Epithelial cell of prostate (primary cell): Measurements from ENCODE around the gene GJC2.

Experiments
- DNase-seq: peaks from one replicate; pipeline ENCODE4 v3.0.0-alpha.2; 2011; ENCODE audit warnings: low read depth, low spot score
- H3K27ac ChIP-seq: fragments of 450-650 bp; 2 replicates; pipeline ENCODE4 v1.5.1; 2017; ENCODE audit warnings: mild to moderate bottlenecking

The GJC2 gene

GRCh38 chr1:228143480-228144192 is 6.1 kb upstream of the GJC2 start:
- no peak for DNase-seq
- no peak overlapping the region for H3K27ac ChIP-seq

- no peak for DNase-seq
- no peak overlapping the region for H3K27ac ChIP-seq
These were observed 5.3 kb upstream of the GJC2 start for GRCh38 chr1:228144193-228144992.

- no peak overlapping the region for H3K27ac ChIP-seq
- no peak for DNase-seq
These were observed 4.8 kb upstream of the GJC2 start for GRCh38 chr1:228144993-228145343.

- no peak overlapping the region for H3K27ac ChIP-seq
- DNase-seq = no peak
These were observed 4.0 kb upstream of the GJC2 start for GRCh38 chr1:228145463-228146416.

- H3K27ac ChIP-seq = no peak overlapping the region
- no peak for DNase-seq
These were observed 3.1 kb upstream of the GJC2 start for GRCh38 chr1:228146417-228147150.

GRCh38 chr1:228147151-228147693 is 2.5 kb upstream of the GJC2 start:
- H3K27ac ChIP-seq = no peak overlapping the region
- DNase-seq = no peak

- no peak for DNase-seq
- peak overlapping the region; percentile 61 for H3K27ac ChIP-seq
These were observed 2.0 kb upstream of the GJC2 start for GRCh38 chr1:228147768-228148167.

- DNase-seq = no peak
- peak overlapping the region; percentile 61 for H3K27ac ChIP-seq
These were observed 1.4 kb upstream of the GJC2 start for GRCh38 chr1:228148196-228148861.

GRCh38 chr1:228148935-228149405 is 760 bp upstream of the GJC2 start:
- H3K27ac ChIP-seq = peak overlapping the region; percentile 61
- no peak for DNase-seq

- peak overlapping the region; percentile 61 for H3K27ac ChIP-seq
- DNase-seq = no peak
These were observed 360 bp downstream of the GJC2 start for GRCh38 chr1:228150120-228150460.

- DNase-seq = no peak
- H3K27ac ChIP-seq = peak overlapping the region; percentile 61
These were observed 890 bp downstream of the GJC2 start for GRCh38 chr1:228150461-228151179.

GRCh38 chr1:228151180-228151925 is 1.6 kb downstream of the GJC2 start:
- no peak for DNase-seq
- peak overlapping the region; percentile 61 for H3K27ac ChIP-seq

GRCh38 chr1:228152097-228152917 is 2.6 kb downstream of the GJC2 start:
- no peak overlapping the region for H3K27ac ChIP-seq
- DNase-seq = no peak

- no peak overlapping the region for H3K27ac ChIP-seq
- DNase-seq = no peak
These were observed 3.2 kb downstream of the GJC2 start for GRCh38 chr1:228152918-228153258.

- DNase-seq = no peak
- H3K27ac ChIP-seq = peak overlapping the region; percentile 9
These were observed 4.4 kb downstream of the GJC2 start for GRCh38 chr1:228154021-228154669.

- no peak for DNase-seq
- H3K27ac ChIP-seq = peak overlapping the region; percentile 9
These were observed 5.2 kb downstream of the GJC2 start for GRCh38 chr1:228154670-228155571.
